IPS-11a (cell line): ENCODE results near the gene TBC1D12.
"Not testable (repeated sequence)": the region's sequence is repeated elsewhere in the genome, so short reads cannot be mapped to it uniquely, and the experiment has no call there.

Experiments
- H3K4me3 ChIP-seq: one replicate; pipeline ENCODE4 v1.5.1; 2013; ENCODE audit warnings: low read depth, low read length, control low read depth

Gene TBC1D12

DNA sequence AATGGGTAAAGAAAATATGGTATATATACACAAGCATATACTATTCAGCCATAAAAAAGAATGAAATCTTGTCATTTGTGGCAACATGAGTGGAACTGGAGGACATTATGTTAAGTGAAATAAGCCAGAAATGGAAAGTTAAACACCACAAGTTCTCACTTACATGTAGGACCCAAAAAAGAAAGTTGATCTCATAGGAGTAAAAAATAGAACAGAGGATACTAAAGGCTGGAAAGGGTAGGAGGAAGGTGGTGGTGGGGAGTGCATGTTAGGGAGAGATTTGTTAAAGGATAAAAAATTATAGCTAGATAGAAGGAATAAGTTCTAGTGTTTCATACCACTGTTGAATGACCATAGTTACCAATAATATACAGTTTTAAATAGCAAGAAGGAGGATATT, 48.4 kb downstream of the TBC1D12 start:
- no peak overlapping the region for H3K4me3 ChIP-seq

- H3K4me3 ChIP-seq, result no peak overlapping the region
These were observed 49.7 kb downstream of the TBC1D12 start for GRCh38 chr10:94451883-94452519.

DNA sequence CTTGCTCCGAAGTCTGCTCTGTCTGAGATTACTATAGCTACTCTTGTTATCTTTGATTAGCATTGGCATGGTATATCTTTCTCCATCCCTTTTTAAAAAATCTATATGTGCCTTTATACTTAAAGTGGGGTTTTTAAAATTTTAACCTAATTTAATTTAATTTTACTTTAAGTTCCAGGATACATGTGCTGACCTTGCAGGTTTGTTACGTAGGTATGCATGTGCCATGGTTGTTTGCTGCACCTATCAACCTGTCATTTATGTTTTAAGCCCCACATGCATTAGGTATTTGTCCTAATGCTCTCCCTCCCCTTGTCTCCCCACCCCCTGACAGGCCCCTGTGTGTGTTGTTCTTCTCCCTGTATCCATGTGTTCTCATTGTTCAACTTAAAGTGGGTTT, 54.6 kb downstream of the TBC1D12 start:
- H3K4me3 ChIP-seq, result no peak overlapping the region

GRCh38 chr10:94459385-94459784, 57.0 kb downstream of the TBC1D12 start:
- H3K4me3 ChIP-seq, result no peak overlapping the region

- no peak overlapping the region for H3K4me3 ChIP-seq
These were observed 59.2 kb downstream of the TBC1D12 start for GRCh38 chr10:94461503-94461902.

DNA sequence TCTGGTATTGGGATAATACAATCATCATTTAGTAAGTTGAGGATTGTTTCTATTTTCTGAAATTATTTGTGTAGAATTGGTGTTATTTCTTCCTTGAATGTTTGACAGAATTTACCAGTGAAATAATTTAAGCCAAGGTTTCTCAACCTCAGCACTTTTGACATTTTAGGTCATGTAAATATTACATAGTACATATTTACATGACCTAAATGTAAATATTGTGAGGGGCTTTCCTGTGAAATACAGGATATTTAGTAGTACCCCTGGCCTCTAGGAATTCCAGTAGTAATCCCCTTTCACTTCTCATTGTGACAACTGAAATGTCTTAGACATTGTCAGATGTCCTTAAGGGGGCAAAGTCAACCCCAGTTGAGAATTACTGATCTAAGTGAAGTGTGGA, 59.8 kb downstream of the TBC1D12 start:
- no peak overlapping the region for H3K4me3 ChIP-seq

GRCh38 chr10:94465684-94466083, 63.3 kb downstream of the TBC1D12 start:
- H3K4me3 ChIP-seq, result no peak overlapping the region

- H3K4me3 ChIP-seq, result no peak overlapping the region
These were observed 79.1 kb downstream of the TBC1D12 start for GRCh38 chr10:94481410-94481809.

DNA sequence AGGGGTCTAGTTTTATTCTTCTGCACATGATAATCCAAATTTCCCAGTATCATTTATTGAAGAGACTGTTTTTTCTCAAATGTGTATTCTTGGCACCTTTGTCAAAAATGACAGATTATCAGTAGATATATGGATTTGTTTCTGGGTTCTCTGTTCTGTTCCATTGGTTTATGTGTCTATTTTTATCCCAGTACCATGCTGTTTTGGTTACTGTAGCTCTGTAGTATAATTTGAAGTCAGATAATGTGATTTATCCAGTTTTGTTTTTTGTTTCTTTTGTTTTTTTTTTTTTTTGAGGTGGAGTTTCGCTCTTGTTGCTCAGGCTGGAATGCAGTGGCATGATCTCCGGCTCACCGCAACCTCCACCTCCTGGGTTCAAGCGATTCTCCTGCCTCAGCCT, 81.6 kb downstream of the TBC1D12 start:
- H3K4me3 ChIP-seq, result no peak overlapping the region

- no peak overlapping the region for H3K4me3 ChIP-seq
These were observed 82.8 kb downstream of the TBC1D12 start for GRCh38 chr10:94485094-94485493.

- H3K4me3 ChIP-seq, result no peak overlapping the region
These were observed 85.2 kb downstream of the TBC1D12 start for GRCh38 chr10:94487575-94487974.

GRCh38 chr10:94489107-94489506, 86.8 kb downstream of the TBC1D12 start:
- H3K4me3 ChIP-seq, result no peak overlapping the region

DNA sequence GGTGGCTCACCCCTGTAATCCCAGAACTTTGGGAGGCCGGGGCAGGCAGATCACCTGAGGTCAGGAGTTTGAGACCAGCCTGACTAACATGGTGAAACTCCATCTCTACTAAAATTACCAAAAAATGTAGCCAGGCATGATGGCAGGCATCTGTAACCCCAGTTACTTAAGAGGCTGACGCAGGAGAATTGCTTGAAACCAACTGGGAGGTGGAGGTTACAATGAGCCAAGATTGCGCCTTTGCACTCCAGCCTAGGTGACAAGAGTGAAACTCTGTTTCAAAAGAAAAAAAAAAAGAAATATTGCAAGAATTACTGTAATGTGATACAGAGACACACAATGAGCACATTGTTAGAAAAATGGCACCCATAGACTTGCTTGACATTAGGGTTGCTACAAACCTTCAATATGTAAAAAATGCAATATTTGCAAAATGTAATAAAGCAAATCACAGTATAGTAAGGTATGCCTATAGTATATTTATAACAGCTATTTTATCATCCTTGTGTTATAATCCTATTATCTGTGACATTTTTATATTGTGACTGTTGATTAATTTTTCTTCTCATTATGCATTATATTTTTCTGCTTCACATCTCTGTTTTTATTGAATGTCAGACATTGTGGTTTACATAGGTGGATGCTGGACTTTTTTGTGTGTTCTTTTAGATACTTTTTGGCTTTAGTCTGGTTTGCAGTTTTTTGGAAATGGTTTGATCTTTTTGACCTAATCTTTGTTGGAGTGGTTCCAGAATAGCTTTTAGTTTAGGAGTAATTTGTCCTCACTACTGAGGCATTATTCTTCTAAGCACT, 87.8 kb downstream of the TBC1D12 start:
- no peak overlapping the region for H3K4me3 ChIP-seq

DNA sequence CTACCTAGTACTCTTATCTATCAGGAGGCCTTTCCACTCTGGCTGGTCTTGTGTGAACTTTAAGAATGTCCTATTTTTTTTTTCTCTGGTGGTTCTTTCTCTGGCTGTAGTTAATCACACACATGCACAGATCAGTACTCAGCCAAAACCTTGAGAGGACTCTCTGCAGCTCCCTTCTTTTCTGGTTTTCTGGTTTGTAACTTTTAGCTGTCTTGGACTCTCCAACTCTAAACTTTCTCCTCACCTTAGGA, 88.4 kb downstream of the TBC1D12 start:
- H3K4me3 ChIP-seq, result no peak overlapping the region

DNA sequence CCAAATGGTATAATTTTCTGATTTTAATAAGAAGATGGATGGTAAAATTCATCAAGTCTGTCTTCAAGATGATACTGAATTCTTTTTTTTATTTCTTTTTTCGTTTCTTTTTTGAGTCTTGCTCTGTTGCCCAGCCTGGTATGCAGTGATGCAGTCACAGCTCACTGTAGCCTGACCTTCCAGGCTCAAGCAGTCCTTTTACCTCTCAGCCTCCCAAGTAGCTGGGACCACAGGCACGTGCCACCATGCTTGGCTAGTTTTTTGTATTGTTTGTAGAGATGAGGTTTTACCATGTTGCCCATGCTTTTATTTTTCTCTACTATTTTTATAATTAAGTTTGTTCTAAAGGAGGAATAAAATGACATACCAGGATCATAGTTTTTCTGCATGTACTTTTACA, 91.1 kb downstream of the TBC1D12 start:
- H3K4me3 ChIP-seq, result no peak overlapping the region

DNA sequence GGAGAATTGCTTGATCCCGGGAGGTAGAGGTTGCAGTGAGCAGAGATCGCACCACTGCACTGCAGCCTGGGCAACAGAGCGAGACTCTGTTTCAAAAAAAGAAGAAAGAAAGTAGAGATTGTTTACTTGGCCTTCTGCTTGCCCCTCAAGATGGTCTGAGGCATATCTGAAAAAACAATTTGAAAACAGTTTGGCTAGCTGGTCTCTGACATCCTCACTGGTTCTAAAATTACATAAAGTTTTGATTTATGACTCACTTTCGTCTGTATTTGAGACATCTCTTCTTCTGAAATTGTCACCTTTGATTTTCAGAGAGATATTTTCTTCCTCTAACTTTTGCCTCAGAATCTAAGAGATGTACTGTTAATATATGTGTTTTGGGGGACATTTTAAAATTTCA, 93.7 kb downstream of the TBC1D12 start:
- no peak overlapping the region for H3K4me3 ChIP-seq

GRCh38 chr10:94496646-94497045, 94.3 kb downstream of the TBC1D12 start:
- no peak overlapping the region for H3K4me3 ChIP-seq

GRCh38 chr10:94500063-94500462, 97.7 kb downstream of the TBC1D12 start:
- H3K4me3 ChIP-seq, result no peak overlapping the region

- H3K4me3 ChIP-seq, result no peak overlapping the region
These were observed 119.2 kb downstream of the TBC1D12 start for GRCh38 chr10:94521276-94522250.

DNA sequence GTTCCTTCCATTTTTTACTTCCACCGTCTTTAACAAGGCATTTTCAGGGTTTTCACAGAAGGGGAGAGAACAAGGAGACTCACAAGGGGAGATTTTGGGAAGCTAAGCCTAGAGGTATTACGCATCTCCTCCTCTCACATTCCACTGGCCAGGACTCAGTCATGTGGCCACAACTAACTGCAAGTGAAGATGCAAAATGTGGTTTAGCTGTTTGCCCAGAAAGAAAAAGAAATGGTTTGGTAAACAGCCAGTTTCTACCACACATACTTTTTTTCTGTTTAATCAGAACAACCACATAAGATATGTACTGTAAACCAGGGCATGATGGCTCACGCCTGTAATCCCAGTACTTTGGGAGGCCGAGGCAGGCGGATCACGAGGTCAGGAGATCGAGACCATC, 121.8 kb downstream of the TBC1D12 start:
- no peak overlapping the region for H3K4me3 ChIP-seq

DNA sequence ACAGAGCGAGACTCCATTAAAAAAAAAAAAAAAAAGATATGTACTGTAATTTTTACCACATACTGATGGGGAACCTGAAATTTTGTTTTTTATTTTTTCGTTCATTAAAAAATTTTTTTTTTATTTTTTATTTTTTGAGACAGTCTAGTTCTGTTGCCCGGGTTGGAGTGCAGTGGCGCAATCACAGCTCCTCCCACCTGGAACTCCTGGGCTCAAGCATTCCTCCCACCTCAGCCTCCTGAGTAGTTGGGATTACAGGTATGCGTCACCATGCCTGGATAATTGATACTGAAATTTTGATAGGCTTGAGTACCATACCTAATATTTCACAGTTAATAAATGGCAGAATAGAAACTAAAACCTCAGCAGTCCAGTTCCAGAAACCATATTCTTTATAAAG, 122.4 kb downstream of the TBC1D12 start:
- no peak overlapping the region for H3K4me3 ChIP-seq

GRCh38 chr10:94531550-94531949, 129.2 kb downstream of the TBC1D12 start:
- H3K4me3 ChIP-seq, result not testable (repeated sequence)
